Nucleus accumbens (tissue), 56 donors: ENCODE data around the gene TES.
"Not testable (repeated sequence)": the region's sequence is repeated elsewhere in the genome, so short reads cannot be mapped to it uniquely, and the experiment has no call there.

Experiments
- DNase-seq, 56 donors: peaks; one replicate each; lab custom pipeline; 2025; lab: John Stamatoyannopoulos, UW

The TES gene

GRCh38 chr7:116273918-116274301 lies 63.6 kb downstream of the TES start:
- no peak for DNase-seq

- no peak for DNase-seq
Measured at GRCh38 chr7:116277070-116277469, 66.7 kb downstream of the TES start.

- no peak for DNase-seq
Measured at GRCh38 chr7:116279217-116279616, 68.9 kb downstream of the TES start.

GRCh38 chr7:116280803-116281202 lies 70.5 kb downstream of the TES start:
- no peak for DNase-seq

GRCh38 chr7:116283595-116284204 lies 73.4 kb downstream of the TES start:
- no peak for DNase-seq

GRCh38 chr7:116284390-116284789 lies 74.1 kb downstream of the TES start:
- no peak for DNase-seq

- no peak for DNase-seq
Measured at GRCh38 chr7:116285252-116285651, 74.9 kb downstream of the TES start.

GRCh38 chr7:116290740-116291139 lies 80.4 kb downstream of the TES start:
- no peak for DNase-seq

GRCh38 chr7:116291937-116292336 lies 81.6 kb downstream of the TES start:
- no peak for DNase-seq

- no peak for DNase-seq
Measured at GRCh38 chr7:116292381-116292780, 82.0 kb downstream of the TES start.

- no peak for DNase-seq
Measured at GRCh38 chr7:116293139-116293538, 82.8 kb downstream of the TES start.

- no peak for DNase-seq
Measured at GRCh38 chr7:116293633-116294032, 83.3 kb downstream of the TES start.

GRCh38 chr7:116295903-116296302 lies 85.6 kb downstream of the TES start:
- not testable (repeated sequence) for DNase-seq

GRCh38 chr7:116298055-116298454 lies 87.7 kb downstream of the TES start:
- no peak for DNase-seq

- no peak for DNase-seq
Measured at GRCh38 chr7:116298576-116298975, 88.2 kb downstream of the TES start.

- no peak for DNase-seq
Measured at GRCh38 chr7:116305485-116306408, 95.4 kb downstream of the TES start.

GRCh38 chr7:116306409-116307048 lies 96.2 kb downstream of the TES start:
- no peak for DNase-seq

GRCh38 chr7:116307253-116307652 lies 96.9 kb downstream of the TES start:
- no peak for DNase-seq
